HepG2 (cell line): ENCODE results near the gene AGMO.

ENCODE experiments used
- EZH2 ChIP-seq: conservative IDR thresholded peaks from 2 replicates; pipeline ENCODE4 v1.6.1; 2012; ENCODE audit warnings: mild to moderate bottlenecking, low read depth, low read length, moderate library complexity
- IRF1 ChIP-seq: sonication (generic); formaldehyde crosslinking; IDR thresholded peaks from 2 replicates; pipeline ENCODE4 v1.4.0; 2020; ENCODE audit warnings: low read depth, mild to moderate bottlenecking, missing genetic modification reagents
- KAT8 ChIP-seq: IDR thresholded peaks from 2 replicates; pipeline ENCODE4 v1.6.1; 2016; ENCODE audit warnings: missing genetic modification reagents, missing compliant biosample characterization
- POLR2A ChIP-seq, 2 experiments: IDR thresholded peaks; 2 replicates each; pipeline ENCODE4 v1.6.1; 2011; ENCODE audit warnings: low read depth in 2 of 2, low read length in 2 of 2, mild to moderate bottlenecking in 1 of 2, moderate library complexity in 1 of 2; ENCODE audit not compliant: insufficient read depth in 1 of 2
- THYN1 ChIP-seq: sonication (generic); formaldehyde crosslinking; IDR thresholded peaks from 2 replicates; pipeline ENCODE4 v1.8.1; 2023; ENCODE audit warnings: low read depth, mild to moderate bottlenecking, moderate library complexity, missing genetic modification reagents, borderline replicate concordance
- ZNF280B ChIP-seq: sonication (generic); formaldehyde crosslinking; IDR thresholded peaks from 2 replicates; pipeline ENCODE4 v1.5.0; 2020; ENCODE audit warnings: missing genetic modification reagents, mild to moderate bottlenecking, borderline replicate concordance
- ZNF570 ChIP-seq: sonication (generic); formaldehyde crosslinking; IDR thresholded peaks from 2 replicates; pipeline ENCODE4 v1.4.0; 2020; ENCODE audit warnings: mild to moderate bottlenecking, missing genetic modification reagents, borderline replicate concordance

GRCh38 chr7:15323550-15323949, 238.3 kb downstream of the AGMO start:
- no peak for TF ChIP-seq POLR2A (IDR thresholded peaks at IDR 0.05; ENCODE audit: insufficient read depth in 1 of 2, low read depth in 2 of 2, low read length in 2 of 2)
- TF ChIP-seq KAT8 (CRISPR knock-in tag): no peak
- TF ChIP-seq IRF1 (CRISPR knock-in tag): no peak
- TF ChIP-seq ZNF280B (CRISPR knock-in tag): no peak
- no peak for TF ChIP-seq EZH2
- TF ChIP-seq THYN1 (CRISPR knock-in tag): no peak
- no peak for TF ChIP-seq ZNF570 (CRISPR knock-in tag)
